Retina (tissue), 1 donor: ENCODE measurements around the gene BLTP3B.
"Not testable (repeated sequence)": the region's sequence is repeated elsewhere in the genome, so short reads cannot be mapped to it uniquely, and the experiment has no call there.

Experiments
- DNase-seq: peaks from one replicate; pipeline ENCODE4 v3.0.0-alpha.2; 2016

The BLTP3B gene, protein sequence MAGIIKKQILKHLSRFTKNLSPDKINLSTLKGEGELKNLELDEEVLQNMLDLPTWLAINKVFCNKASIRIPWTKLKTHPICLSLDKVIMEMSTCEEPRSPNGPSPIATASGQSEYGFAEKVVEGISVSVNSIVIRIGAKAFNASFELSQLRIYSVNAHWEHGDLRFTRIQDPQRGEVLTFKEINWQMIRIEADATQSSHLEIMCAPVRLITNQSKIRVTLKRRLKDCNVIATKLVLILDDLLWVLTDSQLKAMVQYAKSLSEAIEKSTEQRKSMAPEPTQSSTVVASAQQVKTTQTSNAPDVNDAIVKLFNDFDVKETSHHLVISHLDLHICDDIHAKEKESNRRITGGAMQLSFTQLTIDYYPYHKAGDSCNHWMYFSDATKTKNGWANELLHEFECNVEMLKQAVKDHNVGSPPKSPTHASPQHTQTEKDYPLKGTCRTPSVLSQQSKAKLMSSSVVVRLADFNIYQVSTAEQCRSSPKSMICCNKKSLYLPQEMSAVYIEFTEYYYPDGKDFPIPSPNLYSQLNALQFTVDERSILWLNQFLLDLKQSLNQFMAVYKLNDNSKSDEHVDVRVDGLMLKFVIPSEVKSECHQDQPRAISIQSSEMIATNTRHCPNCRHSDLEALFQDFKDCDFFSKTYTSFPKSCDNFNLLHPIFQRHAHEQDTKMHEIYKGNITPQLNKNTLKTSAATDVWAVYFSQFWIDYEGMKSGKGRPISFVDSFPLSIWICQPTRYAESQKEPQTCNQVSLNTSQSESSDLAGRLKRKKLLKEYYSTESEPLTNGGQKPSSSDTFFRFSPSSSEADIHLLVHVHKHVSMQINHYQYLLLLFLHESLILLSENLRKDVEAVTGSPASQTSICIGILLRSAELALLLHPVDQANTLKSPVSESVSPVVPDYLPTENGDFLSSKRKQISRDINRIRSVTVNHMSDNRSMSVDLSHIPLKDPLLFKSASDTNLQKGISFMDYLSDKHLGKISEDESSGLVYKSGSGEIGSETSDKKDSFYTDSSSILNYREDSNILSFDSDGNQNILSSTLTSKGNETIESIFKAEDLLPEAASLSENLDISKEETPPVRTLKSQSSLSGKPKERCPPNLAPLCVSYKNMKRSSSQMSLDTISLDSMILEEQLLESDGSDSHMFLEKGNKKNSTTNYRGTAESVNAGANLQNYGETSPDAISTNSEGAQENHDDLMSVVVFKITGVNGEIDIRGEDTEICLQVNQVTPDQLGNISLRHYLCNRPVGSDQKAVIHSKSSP (N-terminal part only)

DNA sequence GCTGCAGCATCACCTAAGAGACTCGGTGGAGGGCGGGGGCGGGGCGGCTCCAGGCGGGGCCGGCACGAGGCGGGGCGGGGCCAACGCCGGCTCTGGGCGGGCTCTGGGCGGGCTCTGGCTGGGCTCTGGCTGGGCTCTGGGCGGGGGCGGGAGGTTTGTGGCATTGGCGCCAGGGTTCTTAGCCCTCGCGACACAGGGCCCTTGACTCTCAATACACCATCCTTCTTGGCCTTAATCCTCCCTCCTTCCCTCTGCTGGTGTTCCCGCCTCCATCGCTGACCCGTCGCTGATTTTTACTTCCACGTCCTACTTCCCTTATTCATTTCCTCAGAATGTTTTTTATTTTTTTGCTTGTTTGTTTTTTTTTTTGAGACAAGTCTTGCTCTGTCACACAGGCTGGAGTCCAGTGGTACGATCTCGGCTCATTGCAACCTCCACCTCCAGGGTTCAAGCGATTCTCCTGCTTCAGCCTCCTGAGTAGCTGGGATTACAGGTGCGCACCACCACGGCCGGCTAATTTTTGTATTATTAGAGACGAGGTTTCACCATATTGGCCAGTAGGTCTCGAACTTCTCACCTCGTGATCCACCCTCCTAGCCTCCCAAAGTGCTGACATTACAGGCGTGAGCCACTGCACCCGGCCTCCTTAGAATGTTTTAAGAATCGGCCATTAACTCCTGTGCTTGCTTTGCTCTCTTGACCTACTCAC, at the start of gene BLTP3B:
TSS of gene BLTP3B (minus strand) at position 24 of the 709 bp plus-strand sequence. CDS start 239 bp downstream, outside the sequence.
- DNase-seq = no peak

GRCh38 chr12:100189636-100190394, 47.1 kb upstream of the BLTP3B start:
- no peak for DNase-seq

GRCh38 chr12:100188888-100189635, 46.4 kb upstream of the BLTP3B start:
- not testable (repeated sequence) for DNase-seq

DNA sequence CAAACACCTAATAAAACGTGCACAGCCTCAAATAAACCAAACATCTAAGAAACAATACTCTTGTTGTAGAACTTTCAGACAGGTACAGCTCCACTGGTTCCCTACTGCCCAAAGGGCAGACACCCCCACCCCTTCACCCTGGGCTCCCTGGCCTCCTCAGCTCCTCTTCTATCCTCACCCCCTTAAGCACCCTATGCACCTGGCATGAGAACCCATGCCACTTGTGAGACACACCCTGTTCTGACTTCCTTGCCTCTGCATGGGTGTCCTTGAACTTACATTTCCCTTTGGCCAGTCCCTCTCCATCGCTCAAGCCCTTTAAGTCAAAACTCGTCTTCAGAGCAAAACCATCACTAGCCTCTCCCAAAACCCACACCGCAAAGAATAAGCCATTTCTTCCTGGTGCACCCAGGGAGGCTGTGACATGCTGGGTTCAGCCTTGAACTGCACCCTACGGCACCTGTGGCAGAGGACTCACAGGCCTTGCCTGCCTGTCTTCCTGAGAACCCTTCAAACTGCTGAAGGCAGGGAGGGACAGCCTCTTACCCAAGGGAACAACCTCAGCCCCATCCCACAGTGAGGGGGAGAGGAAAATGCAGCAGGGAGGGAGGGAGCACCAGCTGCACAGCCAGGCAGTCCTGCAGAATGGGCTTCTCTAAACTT, 45.3 kb upstream of the BLTP3B start:
- DNase-seq = no peak

DNA sequence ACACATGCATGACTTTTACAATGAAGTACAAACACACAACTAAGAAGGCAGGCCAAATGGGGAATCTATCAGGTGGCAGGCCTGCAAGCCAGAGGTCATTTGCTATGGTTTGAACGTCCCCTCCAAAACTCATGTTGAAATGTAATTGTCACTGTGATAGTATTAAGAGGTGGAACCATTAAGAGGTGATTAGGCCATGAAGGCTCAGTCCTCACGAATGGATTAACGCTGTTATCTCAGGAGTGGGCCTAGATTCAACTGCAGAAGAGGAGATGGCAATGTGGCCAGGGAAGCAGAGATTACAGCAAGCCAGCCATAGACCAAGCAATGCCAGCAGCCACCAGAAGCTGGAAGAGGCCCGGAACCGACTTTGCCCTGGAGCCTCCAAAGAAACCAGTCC, 44.4 kb upstream of the BLTP3B start:
- no peak for DNase-seq

DNA sequence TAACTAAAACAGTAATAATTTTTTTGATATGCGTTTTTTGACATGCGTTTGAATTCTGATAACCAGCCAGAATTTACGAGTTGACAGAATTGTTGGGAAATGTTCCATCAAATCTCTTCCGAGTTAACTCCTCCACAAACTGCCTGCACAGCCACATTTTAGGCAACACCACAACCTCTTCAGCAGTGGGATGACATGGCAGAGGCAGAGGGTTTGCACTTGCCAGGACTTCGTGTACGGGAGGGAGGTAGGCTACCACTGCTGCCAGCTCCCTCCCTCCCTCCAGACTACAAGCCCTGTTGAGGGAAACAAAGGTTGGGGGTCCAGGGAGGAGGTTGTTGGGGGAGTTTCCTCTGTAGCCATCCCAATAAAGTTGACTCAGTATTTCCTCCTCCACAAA, 43.4 kb upstream of the BLTP3B start:
- no peak for DNase-seq

DNA sequence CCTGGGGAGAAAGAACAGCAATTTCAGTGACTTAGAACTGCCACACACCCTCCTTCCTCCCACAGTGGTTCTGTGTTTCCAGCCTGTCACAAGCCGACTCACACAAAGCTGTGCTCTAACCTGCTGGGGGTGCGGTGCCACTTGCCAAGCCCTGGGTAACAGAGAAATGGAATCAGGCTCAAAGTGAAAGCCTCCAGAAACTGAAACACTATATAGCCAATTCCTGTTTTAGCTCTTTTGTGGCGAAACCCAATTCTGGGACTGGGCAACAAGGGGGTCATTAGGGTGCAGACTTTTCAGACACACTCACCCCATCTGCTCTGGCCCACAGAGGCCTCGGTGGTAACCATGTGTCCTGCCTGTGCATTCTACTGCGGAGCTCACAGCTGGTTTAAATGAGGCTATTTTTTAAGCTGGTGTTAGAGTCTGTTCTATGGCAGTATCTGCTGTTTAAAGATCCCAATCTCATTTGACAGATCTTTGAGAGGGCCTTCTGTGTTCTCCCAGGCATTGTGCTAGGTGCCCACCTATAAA, 42.8 kb upstream of the BLTP3B start:
- DNase-seq = no peak

DNA sequence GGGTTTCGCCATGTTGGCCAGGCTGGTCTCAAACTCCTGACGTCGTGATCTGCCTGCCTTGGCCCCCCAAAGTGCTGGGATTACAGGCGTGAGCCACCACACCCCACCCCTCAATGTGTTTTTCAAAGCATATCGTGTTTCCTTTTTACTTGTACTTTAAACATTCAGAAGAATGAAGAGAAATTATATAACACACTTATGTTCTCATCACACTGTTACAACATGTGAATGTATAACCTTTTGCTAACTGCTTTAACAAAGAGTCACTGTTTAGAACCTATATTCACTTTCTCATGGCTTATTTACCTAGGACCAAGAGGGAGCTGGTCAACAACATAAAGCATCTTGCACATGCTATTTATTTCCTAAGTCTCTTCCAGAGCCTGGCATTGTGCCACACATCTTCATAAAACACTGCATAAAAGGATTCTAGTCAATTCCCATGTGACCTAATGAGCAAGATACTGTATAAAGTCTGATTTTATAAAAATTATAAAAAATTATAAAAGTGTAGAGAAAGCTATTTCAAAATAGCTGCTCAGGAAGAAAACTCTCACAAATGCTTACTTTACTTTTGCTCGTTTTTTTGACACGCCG, 42.0 kb upstream of the BLTP3B start:
- no peak for DNase-seq

GRCh38 chr12:100179252-100179651, 36.6 kb upstream of the BLTP3B start:
- no peak for DNase-seq

DNA sequence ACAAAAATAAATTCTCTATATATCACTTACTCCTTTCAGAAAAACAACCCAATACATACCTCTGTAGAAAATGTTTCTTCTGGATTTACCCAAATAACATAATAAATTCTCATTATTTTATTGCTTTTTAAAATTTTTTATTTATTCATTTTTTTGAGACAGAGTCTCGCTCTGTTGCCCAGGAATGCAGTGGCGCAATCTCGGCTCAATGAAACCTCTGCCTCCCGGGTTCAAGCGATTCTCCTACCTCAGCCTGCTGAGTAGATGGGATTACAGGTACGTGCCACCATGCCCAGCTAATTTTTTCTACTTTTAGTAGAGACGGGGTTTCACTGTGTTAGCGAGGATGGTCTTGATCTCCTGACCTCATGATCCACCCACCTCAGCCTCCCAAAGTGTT, 33.8 kb upstream of the BLTP3B start:
- not testable (repeated sequence) for DNase-seq

DNA sequence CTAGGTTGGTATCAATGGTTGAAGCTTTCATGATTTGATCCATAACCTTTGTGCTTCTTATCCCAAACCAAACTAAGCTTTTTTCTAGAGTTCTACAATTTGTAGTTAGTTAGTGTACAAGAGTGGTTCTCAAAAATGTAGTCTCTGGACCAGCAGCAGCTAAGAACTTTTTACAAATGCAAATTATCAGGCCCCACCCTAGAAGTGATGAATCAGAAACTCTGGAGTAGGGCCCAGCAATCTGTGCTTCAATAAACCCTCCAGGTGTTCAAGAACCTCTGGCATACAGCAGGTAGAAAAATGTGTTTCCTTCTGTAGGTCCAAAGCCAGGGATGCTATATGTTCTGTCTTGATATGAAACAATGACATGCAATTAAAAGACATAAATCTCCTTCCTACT, 31.8 kb upstream of the BLTP3B start:
- no peak for DNase-seq

DNA sequence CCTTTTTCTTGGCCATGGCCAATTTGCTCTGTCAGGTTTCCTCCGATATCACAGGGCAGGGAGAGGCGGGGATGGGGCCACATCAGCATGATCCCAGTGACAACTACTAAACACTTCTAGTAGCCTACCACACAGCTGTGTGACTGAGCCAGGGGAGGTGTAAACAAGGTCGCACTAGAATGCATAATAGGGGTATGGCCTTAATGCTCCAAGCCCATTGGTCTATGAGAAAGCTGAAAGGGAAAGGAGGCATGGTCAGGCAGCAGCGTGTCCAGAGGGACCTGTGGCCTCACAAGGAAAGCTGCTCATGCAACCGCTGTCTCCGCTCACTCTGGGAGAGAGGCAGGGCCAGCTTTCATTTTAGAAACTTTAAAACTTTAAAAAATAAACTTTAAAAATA, 30.4 kb upstream of the BLTP3B start:
- DNase-seq = no peak

- DNase-seq = no peak
These were observed 28.6 kb upstream of the BLTP3B start for GRCh38 chr12:100171248-100171647.

DNA sequence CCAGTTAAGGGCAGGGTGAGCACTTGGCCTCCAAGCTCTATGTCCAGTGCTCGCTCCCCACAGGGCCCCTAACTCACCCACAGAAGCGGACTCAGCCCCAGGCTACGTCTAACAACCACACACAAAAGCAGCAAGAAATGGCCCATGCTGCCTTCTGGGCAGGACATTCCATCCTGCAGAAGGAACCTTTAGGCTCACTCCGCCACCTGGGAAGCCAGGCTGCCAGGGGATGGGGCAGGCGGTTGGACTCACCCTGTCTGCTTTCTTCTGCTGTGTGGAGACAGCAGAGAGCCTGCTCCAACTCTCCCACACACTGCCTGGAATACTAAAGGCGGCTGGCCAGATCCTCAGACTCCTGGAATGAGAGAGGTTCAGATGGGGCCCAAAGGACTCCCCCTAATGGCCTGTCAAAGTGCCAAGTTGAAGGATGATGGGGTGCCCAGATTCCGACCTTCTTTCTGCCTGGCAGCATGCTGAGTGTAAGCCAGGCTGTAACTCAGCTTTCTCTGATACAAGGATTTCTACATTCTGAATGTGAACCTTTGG, 27.7 kb upstream of the BLTP3B start:
- DNase-seq = no peak

GRCh38 chr12:100169345-100169744, 26.7 kb upstream of the BLTP3B start:
- no peak for DNase-seq

DNA sequence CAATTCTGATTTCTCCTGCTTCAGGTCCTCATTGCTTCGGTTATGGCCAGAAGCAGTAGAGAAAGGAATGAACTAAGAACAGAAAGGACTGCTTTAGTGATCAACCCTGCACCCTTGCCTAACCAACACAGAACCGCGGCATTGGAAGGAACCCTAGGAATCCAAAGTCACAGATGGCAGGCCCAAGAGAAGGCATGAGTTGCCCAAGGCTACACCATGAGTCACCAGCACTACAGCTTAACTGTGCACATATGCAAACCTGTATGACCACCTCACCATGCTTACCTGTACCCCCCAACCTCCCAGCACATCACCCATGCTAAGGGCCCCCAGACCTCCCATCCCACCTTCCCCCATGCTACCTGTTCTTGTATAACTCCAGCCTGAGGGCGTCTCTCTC, 25.9 kb upstream of the BLTP3B start:
- no peak for DNase-seq

DNA sequence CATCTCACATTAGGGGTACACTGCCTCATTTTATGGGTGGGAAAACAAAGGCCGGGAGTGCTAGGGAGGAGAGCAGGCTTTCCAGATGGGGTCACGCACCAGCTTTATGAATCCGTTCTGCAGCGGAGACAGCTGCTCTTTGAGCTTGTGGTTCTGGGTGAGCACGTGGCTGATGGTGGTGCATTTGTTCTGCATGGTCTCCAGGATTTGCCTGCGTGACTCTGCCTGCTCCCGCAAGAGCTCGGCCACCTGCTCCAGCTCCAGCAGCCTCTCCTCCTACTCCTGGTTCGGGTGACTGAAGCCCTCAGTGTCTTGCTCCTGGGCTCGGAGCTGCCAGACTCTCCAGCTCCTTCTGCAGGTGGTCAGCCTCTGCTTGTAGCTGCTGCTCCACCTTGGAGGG, 23.6 kb upstream of the BLTP3B start:
- DNase-seq = no peak

GRCh38 chr12:100165356-100165755, 22.7 kb upstream of the BLTP3B start:
- no peak for DNase-seq

GRCh38 chr12:100164153-100164704, 21.6 kb upstream of the BLTP3B start:
- no peak for DNase-seq
